Lower lobe of right lung (tissue), 2 donors: Measurements from ENCODE around the gene CTSL. TPM values are rescaled to one million over a fixed set of nuclear protein-coding genes. Genes with fewer than 3 reads are reported as not detected.

Source experiments
- ATAC-seq, 2 donors: fragments of 200-7000 bp; cut with Tn5 transposase; one replicate each; pipeline ENCODE4 v1.9.1; 2020 to 2022; ENCODE audit warnings: mild to moderate bottlenecking in 2 of 2, moderate library complexity in 2 of 2
- DNase-seq: peaks from one replicate; pipeline ENCODE4 v3.0.0-alpha.2; 2020
- H3K27ac ChIP-seq: fragments of 200-600 bp; one replicate; pipeline ENCODE4 v1.8.0; 2022
- H3K27me3 ChIP-seq: fragments of 200-600 bp; one replicate; pipeline ENCODE4 v1.8.0; 2022; ENCODE audit warnings: low read depth
- H3K36me3 ChIP-seq: fragments of 200-600 bp; one replicate; pipeline ENCODE4 v1.8.0; 2022; ENCODE audit warnings: mild to moderate bottlenecking
- H3K4me1 ChIP-seq: fragments of 200-600 bp; one replicate; pipeline ENCODE4 v1.8.0; 2022
- H3K4me3 ChIP-seq: fragments of 200-600 bp; one replicate; pipeline ENCODE4 v1.8.0; 2022; ENCODE audit warnings: mild to moderate bottlenecking
- H3K9me3 ChIP-seq: fragments of 200-600 bp; one replicate; pipeline ENCODE4 v1.8.0; 2022
- CTCF ChIP-seq: fragments of 200-600 bp; IDR thresholded peaks from one replicate; pipeline ENCODE4 v1.8.0; 2022; ENCODE audit warnings: antibody characterized with exemption, mild to moderate bottlenecking
- intact Hi-C: fragments of 100-400 bp; cut with DNase I; formaldehyde crosslinking; loops from one replicate; pipeline ENCODE4 v1.11.0; 2022
- total RNA-seq: library from RNA; stranded (reverse); fragmentation: NEBNext Ultra II Directional; extraction: Animal tissue kit (Norgen Biotek cat#: 25700); gene quantifications from one replicate; pipeline ENCODE4 v1.2.1, GENCODE V29; 2021
- donor health status: DM: no; HTN: yes; CAD: no; lungs with severe emphysema.

CTSL gene
- total RNA-seq, 1 donor from 2014 or later = 208 TPM

DNA sequence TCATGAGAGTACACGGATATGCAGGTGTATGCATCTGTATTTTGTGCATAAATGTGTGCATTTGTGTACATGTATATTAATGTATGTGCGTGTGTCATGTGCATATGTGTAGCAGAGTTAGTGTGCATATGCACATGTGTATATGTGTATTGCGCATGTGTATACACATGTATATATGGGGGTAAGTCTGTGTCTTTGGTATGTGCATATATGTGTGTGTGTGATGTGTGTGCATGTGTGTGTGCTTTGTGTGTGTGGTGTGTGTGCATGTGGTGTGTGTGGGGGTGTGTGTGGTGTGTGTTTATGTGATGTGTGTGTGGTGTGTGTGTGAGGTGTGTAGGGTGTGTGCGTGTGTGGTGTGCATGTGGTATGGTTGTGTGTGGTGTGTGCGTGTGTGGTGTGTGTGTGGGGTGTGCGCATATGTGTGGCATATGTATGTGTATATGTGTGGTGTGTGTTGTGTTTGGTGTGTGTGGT is 13.1 kb upstream of the CTSL start:
- peaks cover 32% of the 10 kb centered on the region for H3K4me1 ChIP-seq
- TF ChIP-seq CTCF = no peak
- intact Hi-C loops = no loop called here
- H3K4me3 ChIP-seq = no peak overlapping the region
- peak in 1 of 2 donors; percentile 4 for ATAC-seq
- no peak overlapping the region for H3K27ac ChIP-seq
- no peaks in the 10 kb centered on the region for H3K27me3 ChIP-seq
- DNase-seq = no peak
- H3K36me3 ChIP-seq = peaks cover 16% of the 10 kb centered on the region
- no peaks in the 10 kb centered on the region for H3K9me3 ChIP-seq

DNA sequence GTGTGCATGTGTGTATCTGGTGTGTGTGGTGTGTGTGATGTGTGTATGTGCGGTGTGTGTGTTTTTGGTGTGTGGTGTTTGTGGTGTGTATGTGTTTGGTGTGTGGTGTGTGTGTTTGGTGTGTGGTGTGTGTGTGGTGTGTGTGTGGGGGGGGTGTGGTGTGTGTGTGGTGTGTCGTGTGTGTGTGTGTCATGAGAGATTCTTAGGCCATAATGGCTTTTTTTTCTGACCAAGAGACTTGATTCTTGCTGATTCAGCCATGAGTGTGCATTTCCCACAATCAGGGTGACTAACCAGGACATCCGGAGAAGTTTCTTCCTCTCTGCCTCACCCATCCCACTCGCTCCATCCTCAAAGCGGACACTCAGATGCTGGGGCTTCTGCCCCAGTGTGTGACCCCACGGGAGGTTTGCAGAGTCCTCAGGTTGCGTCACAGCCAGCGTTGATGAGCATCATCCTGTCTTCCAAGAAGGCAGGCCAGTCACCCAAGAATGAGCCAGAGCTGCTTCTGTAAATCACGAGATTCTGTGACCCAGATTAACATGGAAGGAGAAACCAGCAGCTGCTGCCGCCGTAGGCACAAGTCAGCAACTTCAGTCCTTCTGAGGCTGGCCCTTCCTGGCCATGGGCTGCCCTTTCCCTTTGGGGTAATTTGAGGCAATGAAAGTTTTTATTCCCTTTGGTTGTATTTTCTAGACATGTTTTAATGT is 12.5 kb upstream of the CTSL start:
- no peaks in the 10 kb centered on the region for H3K9me3 ChIP-seq
- H3K4me1 ChIP-seq = peaks cover 29% of the 10 kb centered on the region
- no peak for TF ChIP-seq CTCF
- ATAC-seq (peak; percentile 80 to 87), DNase-seq (peak; percentile 87)
- intact Hi-C loops = no loop called here
- H3K27ac ChIP-seq = peak overlapping the region; percentile 37
- no peak overlapping the region for H3K4me3 ChIP-seq
- peaks cover 10% of the 10 kb centered on the region for H3K36me3 ChIP-seq
- H3K27me3 ChIP-seq = no peaks in the 10 kb centered on the region

DNA sequence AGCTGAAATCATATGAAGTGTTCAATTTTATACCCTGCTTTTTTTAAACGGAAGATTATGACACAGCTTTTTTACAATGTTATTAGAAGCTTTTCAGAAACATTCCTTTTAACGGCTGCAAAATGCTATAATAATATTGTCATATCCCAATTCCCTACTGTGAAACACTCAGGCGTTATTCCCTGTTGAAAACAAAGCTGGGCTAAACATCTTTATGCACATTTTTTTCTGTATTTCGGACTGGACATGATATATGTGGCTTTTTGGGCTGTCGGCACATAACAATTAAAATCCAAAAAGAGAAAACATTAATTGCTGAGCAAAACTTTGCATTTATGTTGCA is 12.0 kb upstream of the CTSL start:
- ATAC-seq (no peak), DNase-seq (no peak)
- H3K4me3 ChIP-seq = no peak overlapping the region
- no peaks in the 10 kb centered on the region for H3K9me3 ChIP-seq
- H3K4me1 ChIP-seq = peaks cover 29% of the 10 kb centered on the region
- intact Hi-C loops = no loop called here
- H3K36me3 ChIP-seq = peaks cover 5% of the 10 kb centered on the region
- TF ChIP-seq CTCF = no peak
- H3K27me3 ChIP-seq = no peaks in the 10 kb centered on the region
- H3K27ac ChIP-seq = peak overlapping the region; percentile 37

- intact Hi-C loops = no loop called here
- Histone ChIP-seq H3K9me3 (no peaks in the 10 kb centered on the region), H3K4me3 (no peak overlapping the region), H3K27me3 (no peaks in the 10 kb centered on the region), H3K27ac (peak overlapping the region; percentile 39), H3K4me1 (peaks cover 29% of the 10 kb centered on the region), H3K36me3 (no peaks in the 10 kb centered on the region)
- TF ChIP-seq CTCF = no peak
- peak; percentile 19 to 38 for ATAC-seq
- DNase-seq = no peak
Observed at GRCh38 chr9:87714819-87715218, 11.1 kb upstream of the CTSL start.

DNA sequence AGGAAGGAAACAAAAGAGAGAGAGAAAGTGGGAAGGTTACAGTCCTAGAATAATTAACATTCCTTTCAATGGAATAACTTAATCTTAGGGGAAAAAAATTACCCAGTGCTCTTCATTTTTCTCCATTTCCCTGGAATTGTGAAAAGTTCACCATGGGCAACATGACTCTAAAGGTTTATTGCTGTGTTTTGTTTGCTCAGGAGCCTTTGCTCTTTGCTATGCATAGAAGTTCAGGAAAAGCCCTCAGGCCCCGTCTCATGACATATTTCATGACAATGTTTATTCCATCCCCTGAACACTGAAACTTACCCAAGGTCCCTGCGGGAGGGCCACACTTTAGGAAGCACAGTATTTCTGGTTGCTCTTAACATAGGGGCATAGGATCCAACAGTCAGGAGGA is 9.8 kb upstream of the CTSL start:
- Histone ChIP-seq H3K27me3 (no peaks in the 10 kb centered on the region), H3K9me3 (no peaks in the 10 kb centered on the region), H3K27ac (no peak overlapping the region), H3K4me3 (no peak overlapping the region), H3K4me1 (peaks cover 29% of the 10 kb centered on the region), H3K36me3 (no peaks in the 10 kb centered on the region)
- ATAC-seq (no peak), DNase-seq (no peak)
- no peak for TF ChIP-seq CTCF
- intact Hi-C loops = no loop called here
